ENCODE data around the gene LTBP3. TPM values are rescaled to one million over a fixed set of nuclear protein-coding genes. Genes with fewer than 3 reads are reported as not detected.
A peak's percentile ranks its signal among the peaks of the same experiment; 100 is the strongest.

The LTBP3 gene
- total and polyA plus RNA-seq, 9 of the 15 experiments (the other 6 are each of a cell fraction or from before 2014, with no cell fraction given): 0.06 to 20.5 (median 4.8) TPM

GRCh38 chr11:65503949-65504673 lies 54.0 kb downstream of the LTBP3 start (continued):
- TF ChIP-seq ZBTB33 (CRISPR knock-in tag; IDR thresholded peaks at IDR 0.05) (no peak), COPS2 (conservative IDR thresholded peaks at IDR 0.05) (no peak), ZNF764 (CRISPR knock-in tag; IDR thresholded peaks at IDR 0.05; ENCODE audit: low read depth) (no peak), SAP30 (IDR thresholded peaks at IDR 0.05; ENCODE audit: borderline replicate concordance, insufficient read depth, low read depth, low read length, poor library complexity, severe bottlenecking) (no peak), NRF1 (conservative IDR thresholded peaks at IDR 0.05 in 1 of 2, IDR thresholded peaks at IDR 0.05 in 1 of 2) (no peak), SRSF9 (IDR thresholded peaks at IDR 0.05; ENCODE audit: borderline replicate concordance, low read depth, low read length) (0 out of 2 replicates have a peak, but pooled peaks have one; percentile 55), THRB (CRISPR knock-in tag; conservative IDR thresholded peaks at IDR 0.05) (peak; percentile 96), STAG1 (CRISPR knock-in tag; IDR thresholded peaks at IDR 0.05; ENCODE audit: borderline replicate concordance) (no peak), RFX1 (IDR thresholded peaks at IDR 0.05) (no peak), SNRNP70 (optimal IDR thresholded peaks at IDR 0.05; ENCODE audit: low read depth, low read length) (no peak), TAF15 (IDR thresholded peaks at IDR 0.05; ENCODE audit: low read depth, low read length) (no peak), BRCA1 (IDR thresholded peaks at IDR 0.05) (no peak), BRCA1 (CRISPR knock-in tag; IDR thresholded peaks at IDR 0.05) (no peak), CCNT2 (IDR thresholded peaks at IDR 0.05; ENCODE audit: borderline replicate concordance, extremely low read depth, insufficient read length, low read depth, low read length) (no peak), TEAD4 (IDR thresholded peaks at IDR 0.05; ENCODE audit: low read length) (no peak; the same call in 1 of the 2 replicates), TEAD4 (CRISPR knock-in tag; IDR thresholded peaks at IDR 0.05; ENCODE audit: borderline replicate concordance) (no peak), MEF2A (IDR thresholded peaks at IDR 0.05; ENCODE audit: control insufficient read depth, low read depth, low read length) (no peak), SMARCB1 (IDR thresholded peaks at IDR 0.05; ENCODE audit: insufficient read length, low read depth) (no peak), BCLAF1 (IDR thresholded peaks at IDR 0.05; ENCODE audit: borderline replicate concordance in 1 of 2, control insufficient read depth in 1 of 2, low read depth in 2 of 2, low read length in 1 of 2) (peak; percentile 81 to 88), ZNF232 (CRISPR knock-in tag; IDR thresholded peaks at IDR 0.05) (no peak), HDAC8 (tag; IDR thresholded peaks at IDR 0.05) (no peak), CBX5 (IDR thresholded peaks at IDR 0.05; ENCODE audit: borderline replicate concordance, low read depth) (no peak)
